ENCODE measurements around the gene FUOM.

GRCh38 chr10:133397938-133398337 lies 40.1 kb upstream of the FUOM start:
- no peak for TF ChIP-seq CTCF (IDR thresholded peaks at IDR 0.05)
- TF ChIP-seq EZH2phosphoT487 (IDR thresholded peaks at IDR 0.05; ENCODE audit: borderline replicate concordance, low read depth) = no peak
- no peak for TF ChIP-seq GABPA (IDR thresholded peaks at IDR 0.05; ENCODE audit: low read depth)
- TF ChIP-seq TCF12 (IDR thresholded peaks at IDR 0.05) = no peak
- no peak for TF ChIP-seq TAF1 (IDR thresholded peaks at IDR 0.05; ENCODE audit: borderline replicate concordance, low read depth, low read length)
- TF ChIP-seq FOXJ3 (CRISPR knock-in tag; IDR thresholded peaks at IDR 0.05) = no peak

All from SK-N-SH (cell line).